ENCODE data around the gene IGSF1.

DNA sequence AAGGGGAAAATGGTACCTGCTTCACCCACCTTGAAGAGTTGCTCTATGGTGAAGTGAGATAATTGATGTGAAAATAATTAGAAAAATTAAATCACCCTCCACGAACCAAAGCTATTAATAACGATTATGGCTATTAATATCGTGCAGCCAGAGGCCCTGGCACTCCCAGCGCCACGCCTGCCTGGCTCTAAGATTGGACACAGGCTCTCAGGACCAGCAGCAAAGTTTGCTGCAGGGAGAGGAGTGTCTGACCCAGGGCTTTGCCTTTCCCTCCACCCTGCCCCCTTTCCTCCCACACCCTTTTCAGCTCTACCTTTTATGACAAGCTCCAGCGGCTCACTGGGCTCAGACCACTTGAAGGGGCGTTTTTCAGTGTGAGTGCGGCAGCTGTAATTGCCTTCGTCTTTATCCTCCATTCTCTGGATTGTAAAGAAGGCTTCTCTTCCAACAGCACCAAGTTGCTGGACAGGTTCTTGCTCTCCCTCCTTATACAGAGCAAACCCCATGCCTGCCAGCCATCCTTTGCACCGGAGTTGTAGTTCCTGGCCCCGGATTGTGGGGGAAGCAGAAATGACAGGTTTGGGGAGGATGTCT is 11.5 kb downstream of the IGSF1 start:
- TF ChIP-seq, protein P1, sequence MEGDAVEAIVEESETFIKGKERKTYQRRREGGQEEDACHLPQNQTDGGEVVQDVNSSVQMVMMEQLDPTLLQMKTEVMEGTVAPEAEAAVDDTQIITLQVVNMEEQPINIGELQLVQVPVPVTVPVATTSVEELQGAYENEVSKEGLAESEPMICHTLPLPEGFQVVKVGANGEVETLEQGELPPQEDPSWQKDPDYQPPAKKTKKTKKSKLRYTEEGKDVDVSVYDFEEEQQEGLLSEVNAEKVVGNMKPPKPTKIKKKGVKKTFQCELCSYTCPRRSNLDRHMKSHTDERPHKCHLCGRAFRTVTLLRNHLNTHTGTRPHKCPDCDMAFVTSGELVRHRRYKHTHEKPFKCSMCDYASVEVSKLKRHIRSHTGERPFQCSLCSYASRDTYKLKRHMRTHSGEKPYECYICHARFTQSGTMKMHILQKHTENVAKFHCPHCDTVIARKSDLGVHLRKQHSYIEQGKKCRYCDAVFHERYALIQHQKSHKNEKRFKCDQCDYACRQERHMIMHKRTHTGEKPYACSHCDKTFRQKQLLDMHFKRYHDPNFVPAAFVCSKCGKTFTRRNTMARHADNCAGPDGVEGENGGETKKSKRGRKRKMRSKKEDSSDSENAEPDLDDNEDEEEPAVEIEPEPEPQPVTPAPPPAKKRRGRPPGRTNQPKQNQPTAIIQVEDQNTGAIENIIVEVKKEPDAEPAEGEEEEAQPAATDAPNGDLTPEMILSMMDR (conservative IDR thresholded peaks at IDR 0.05; ENCODE audit: low read depth, low read length): no peak
- TF ChIP-seq MAZ (IDR thresholded peaks at IDR 0.05; ENCODE audit: borderline replicate concordance, low read depth, low read length) (no peak), POLR2A (IDR thresholded peaks at IDR 0.05; ENCODE audit: low read depth, low read length) (no peak), RAD21 (IDR thresholded peaks at IDR 0.05; ENCODE audit: low read length) (no peak), MXI1 (IDR thresholded peaks at IDR 0.05; ENCODE audit: borderline replicate concordance, low read depth, low read length) (no peak), FOS (IDR thresholded peaks at IDR 0.05; ENCODE audit: low read depth, low read length) (no peak), RFX5 (IDR thresholded peaks at IDR 0.05; ENCODE audit: low read depth, low read length) (no peak), RCOR1 (IDR thresholded peaks at IDR 0.05; ENCODE audit: insufficient replicate concordance, low read length) (no peak), BHLHE40 (IDR thresholded peaks at IDR 0.05; ENCODE audit: low read depth, low read length) (no peak), NFE2L2 (IDR thresholded peaks at IDR 0.05; ENCODE audit: low read depth, low read length) (no peak)
- TF ChIP-seq, protein P2, sequence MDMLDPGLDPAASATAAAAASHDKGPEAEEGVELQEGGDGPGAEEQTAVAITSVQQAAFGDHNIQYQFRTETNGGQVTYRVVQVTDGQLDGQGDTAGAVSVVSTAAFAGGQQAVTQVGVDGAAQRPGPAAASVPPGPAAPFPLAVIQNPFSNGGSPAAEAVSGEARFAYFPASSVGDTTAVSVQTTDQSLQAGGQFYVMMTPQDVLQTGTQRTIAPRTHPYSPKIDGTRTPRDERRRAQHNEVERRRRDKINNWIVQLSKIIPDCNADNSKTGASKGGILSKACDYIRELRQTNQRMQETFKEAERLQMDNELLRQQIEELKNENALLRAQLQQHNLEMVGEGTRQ (IDR thresholded peaks at IDR 0.05; ENCODE audit: low read depth, low read length): no peak

Data from IMR-90 (cell line).